ENCODE data around the gene DES.

DNA sequence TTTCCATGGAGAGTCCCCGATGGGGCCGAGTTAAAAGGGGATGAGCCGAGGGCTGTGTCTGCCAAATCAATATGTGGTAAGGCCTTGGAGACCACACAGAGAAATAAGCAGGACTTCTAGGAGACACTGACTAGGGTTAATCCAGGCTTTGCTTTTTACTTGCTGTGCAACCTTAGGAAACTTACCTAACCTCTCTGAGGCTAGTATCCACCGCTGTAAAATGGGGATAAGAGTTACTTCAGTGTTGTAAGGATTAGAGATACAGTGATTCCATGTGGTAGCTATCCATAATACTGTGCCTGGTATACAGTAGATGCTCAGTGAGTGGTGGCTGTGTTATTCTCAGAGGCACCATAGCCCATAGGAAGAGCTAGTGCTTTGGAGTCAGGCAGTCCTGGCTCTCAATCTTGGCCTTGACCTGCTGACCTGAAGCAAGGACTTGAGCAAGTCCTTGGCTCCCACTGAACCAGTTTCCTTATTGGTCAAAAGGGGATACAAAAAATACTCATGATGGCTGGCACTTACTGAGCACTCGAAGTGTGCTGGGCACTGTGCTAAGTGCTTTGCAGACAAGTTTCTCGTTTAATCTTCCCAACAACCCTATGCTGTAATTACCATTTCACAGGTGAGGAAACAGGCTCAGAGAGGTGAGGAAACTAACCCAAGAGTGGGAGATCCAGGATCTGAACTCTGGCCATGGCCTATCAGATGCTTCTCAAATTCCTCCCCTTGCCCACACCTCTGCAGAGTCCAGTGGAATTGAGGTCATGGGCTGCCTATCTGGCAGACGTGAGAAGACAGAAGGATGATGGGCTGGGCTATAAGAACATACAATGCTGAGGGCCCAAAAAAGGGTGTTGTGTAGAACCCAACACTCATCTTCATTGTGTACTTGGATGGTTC lies 12.0 kb upstream of the DES start:
- TF ChIP-seq CTCF (IDR thresholded peaks at IDR 0.05): no peak
- no peak for TF ChIP-seq POLR2A (IDR thresholded peaks at IDR 0.05)
- TF ChIP-seq POLR2AphosphoS5 (IDR thresholded peaks at IDR 0.05): no peak
